ENCODE results near the gene KDM6A. TPM values are rescaled to one million over a fixed set of nuclear protein-coding genes. Genes with fewer than 3 reads are reported as not detected.
"Not testable (repeated sequence)": the region's sequence is repeated elsewhere in the genome, so short reads cannot be mapped to it uniquely, and the experiment has no call there.

Gene KDM6A
- total and polyA plus RNA-seq, 2 donors (not counting 1 experiment from before 2014, with no cell fraction given) = 33.3 to 57.0 TPM

DNA sequence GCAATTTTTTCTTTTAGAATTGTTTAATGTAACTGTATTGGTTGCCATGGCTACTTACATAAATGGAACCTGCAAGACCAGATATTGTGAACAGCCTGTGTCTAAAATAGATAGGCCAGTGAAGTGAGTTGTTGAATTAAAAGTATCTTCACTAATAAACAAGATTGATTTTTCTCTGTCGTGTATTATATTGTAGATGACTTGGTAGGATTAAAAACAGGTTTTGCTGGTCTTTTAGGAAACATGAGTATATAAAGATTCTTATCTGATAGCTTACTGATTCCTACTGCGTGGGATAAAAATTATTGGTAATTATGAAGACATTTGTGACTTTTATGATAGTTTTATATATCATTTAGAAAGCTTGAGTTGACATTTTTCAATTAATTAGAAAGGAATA is 162.1 kb downstream of the KDM6A start:
- WGBS (ENCODE audit: insufficient coverage) = no CpG with 5 or more reads among the region's 2 CpGs
- ChIA-PET POLR2A (interaction anchor here (0.6 kb wide), 1 partner anchor 162 kb away, joined by 9 read pairs; the partner anchor contains the start of gene KDM6A), CTCF (no interaction called here)
- Histone ChIP-seq H4K20me1 (ENCODE audit: control insufficient read depth, insufficient read depth, low read length, poor library complexity, severe bottlenecking) (peaks cover 30% of the 10 kb centered on the region), H3K4me2 (replicated peaks; ENCODE audit: low read depth, low read length, poor library complexity, severe bottlenecking) (no peak overlapping the region), H3K27me3 (replicated peaks in 1 of 4; ENCODE audit: control extremely low read depth in 1 of 4, control insufficient read depth in 3 of 4, insufficient read depth in 4 of 4, low read length in 3 of 4) (no peaks in the 10 kb centered on the region), H2AFZ (ENCODE audit: insufficient read depth, low read depth, low read length, poor library complexity, severe bottlenecking) (no peak overlapping the region), H3K4me3 (ENCODE audit: control extremely low read depth in 1 of 5, extremely low read depth in 1 of 5, insufficient read depth in 1 of 5, low read depth in 2 of 5, low read length in 4 of 5) (no peak overlapping the region), H3K27ac (ENCODE audit: low read length in 2 of 2) (no peak overlapping the region), H3K36me3 (replicated peaks in 1 of 2; ENCODE audit: control extremely low read depth in 1 of 2, control insufficient read depth in 1 of 2, extremely low read depth in 1 of 2, insufficient read depth in 2 of 2, low read length in 1 of 2) (peaks cover 0 to 2% of the 10 kb centered on the region in 2 experiments), H3K9me3 (ENCODE audit: control extremely low read depth in 1 of 3, control insufficient read depth in 2 of 3, insufficient read depth in 1 of 3, low read length in 2 of 3) (no peaks in the 10 kb centered on the region), H3K9ac (ENCODE audit: low read length) (no peak overlapping the region), H3K79me2 (ENCODE audit: control insufficient read depth, insufficient read depth, low read length) (peaks cover 25% of the 10 kb centered on the region), H3K4me1 (ENCODE audit: control insufficient read depth in 2 of 2, insufficient read depth in 2 of 2, low read length in 2 of 2) (no peaks in the 10 kb centered on the region)
- ATAC-seq (ENCODE audit: low read depth) (no peak), DNase-seq (no peak)
- intact Hi-C loops (cut with micrococcal nuclease) = no loop called here
- TF ChIP-seq EZH2 (IDR thresholded peaks at IDR 0.05; ENCODE audit: borderline replicate concordance, insufficient read depth, low read depth, low read length, poor library complexity, severe bottlenecking) = no peak
- TF ChIP-seq, protein P1, sequence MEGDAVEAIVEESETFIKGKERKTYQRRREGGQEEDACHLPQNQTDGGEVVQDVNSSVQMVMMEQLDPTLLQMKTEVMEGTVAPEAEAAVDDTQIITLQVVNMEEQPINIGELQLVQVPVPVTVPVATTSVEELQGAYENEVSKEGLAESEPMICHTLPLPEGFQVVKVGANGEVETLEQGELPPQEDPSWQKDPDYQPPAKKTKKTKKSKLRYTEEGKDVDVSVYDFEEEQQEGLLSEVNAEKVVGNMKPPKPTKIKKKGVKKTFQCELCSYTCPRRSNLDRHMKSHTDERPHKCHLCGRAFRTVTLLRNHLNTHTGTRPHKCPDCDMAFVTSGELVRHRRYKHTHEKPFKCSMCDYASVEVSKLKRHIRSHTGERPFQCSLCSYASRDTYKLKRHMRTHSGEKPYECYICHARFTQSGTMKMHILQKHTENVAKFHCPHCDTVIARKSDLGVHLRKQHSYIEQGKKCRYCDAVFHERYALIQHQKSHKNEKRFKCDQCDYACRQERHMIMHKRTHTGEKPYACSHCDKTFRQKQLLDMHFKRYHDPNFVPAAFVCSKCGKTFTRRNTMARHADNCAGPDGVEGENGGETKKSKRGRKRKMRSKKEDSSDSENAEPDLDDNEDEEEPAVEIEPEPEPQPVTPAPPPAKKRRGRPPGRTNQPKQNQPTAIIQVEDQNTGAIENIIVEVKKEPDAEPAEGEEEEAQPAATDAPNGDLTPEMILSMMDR (IDR thresholded peaks at IDR 0.05) = no peak
- Mint-ChIP-seq H3K4me1 (peaks cover 14% of the 10 kb centered on the region), H3K9me3 (ENCODE audit: insufficient read depth) (no peaks in the 10 kb centered on the region), H3K4me3 (no peak overlapping the region), H3K27me3 (no peaks in the 10 kb centered on the region), H3K27ac (no peak overlapping the region)

DNA sequence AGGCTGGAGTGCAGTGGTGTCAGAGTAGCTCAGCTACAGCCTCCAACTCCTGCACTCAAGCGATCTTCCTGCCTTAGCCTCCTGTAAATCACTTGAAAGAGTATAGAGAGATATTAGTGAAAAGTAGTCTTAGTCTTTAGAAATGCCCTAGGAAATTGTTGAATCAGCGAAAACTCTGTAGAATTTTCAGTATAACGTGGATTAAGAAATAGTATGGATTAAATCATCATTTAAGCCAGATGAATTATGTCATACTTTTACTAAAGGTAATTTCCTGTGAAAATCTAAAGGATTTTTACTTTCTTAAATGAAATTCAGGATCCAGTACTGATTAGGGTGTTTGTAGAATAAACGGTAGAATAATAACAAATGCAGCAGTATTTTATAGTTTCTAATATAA is 163.2 kb downstream of the KDM6A start:
- peaks cover 5% of the 10 kb centered on the region for H3K4me1 Mint-ChIP-seq

GRCh38 chrX:45040137-45040536 is 167.1 kb downstream of the KDM6A start:
- H3K4me2 ChIP-seq (replicated peaks; ENCODE audit: low read depth, low read length, poor library complexity, severe bottlenecking); H2AFZ ChIP-seq (ENCODE audit: insufficient read depth, low read depth, low read length, poor library complexity, severe bottlenecking); H3K4me1 Mint-ChIP-seq; DNase-seq; H3K4me1 ChIP-seq (ENCODE audit: control insufficient read depth in 2 of 2, insufficient read depth in 2 of 2, low read length in 2 of 2); H3K4me3 ChIP-seq (ENCODE audit: control extremely low read depth in 1 of 5, extremely low read depth in 1 of 5, insufficient read depth in 1 of 5, low read depth in 2 of 5, low read length in 4 of 5); H3K27ac Mint-ChIP-seq; H3K4me3 Mint-ChIP-seq; H4K20me1 ChIP-seq (ENCODE audit: control insufficient read depth, insufficient read depth, low read length, poor library complexity, severe bottlenecking); H3K27me3 Mint-ChIP-seq; CTCF ChIA-PET; ATAC-seq (ENCODE audit: low read depth); H3K9me3 ChIP-seq (ENCODE audit: control extremely low read depth in 1 of 3, control insufficient read depth in 2 of 3, insufficient read depth in 1 of 3, low read length in 2 of 3); H3K27me3 ChIP-seq (replicated peaks in 1 of 4; ENCODE audit: control extremely low read depth in 1 of 4, control insufficient read depth in 3 of 4, insufficient read depth in 4 of 4, low read length in 3 of 4); H3K9me3 Mint-ChIP-seq (ENCODE audit: insufficient read depth); H3K27ac ChIP-seq (ENCODE audit: low read length in 2 of 2); intact Hi-C loops (cut with micrococcal nuclease); H3K79me2 ChIP-seq (ENCODE audit: control insufficient read depth, insufficient read depth, low read length); H3K9ac ChIP-seq (ENCODE audit: low read length); POLR2A ChIA-PET; H3K36me3 ChIP-seq (replicated peaks in 1 of 2; ENCODE audit: control extremely low read depth in 1 of 2, control insufficient read depth in 1 of 2, extremely low read depth in 1 of 2, insufficient read depth in 2 of 2, low read length in 1 of 2): not testable (repeated sequence)
- no CpG with 5 or more reads among the region's 28 CpGs for WGBS (ENCODE audit: insufficient coverage)

More for the DNA sequence above, 163.2 kb downstream of the KDM6A start:
- peaks cover 0 to 2% of the 10 kb centered on the region in 2 experiments for H3K36me3 ChIP-seq (replicated peaks in 1 of 2; ENCODE audit: control extremely low read depth in 1 of 2, control insufficient read depth in 1 of 2, extremely low read depth in 1 of 2, insufficient read depth in 2 of 2, low read length in 1 of 2)
- H3K27ac ChIP-seq (ENCODE audit: low read length in 2 of 2) = no peak overlapping the region
- no peaks in the 10 kb centered on the region for H3K4me1 ChIP-seq (ENCODE audit: control insufficient read depth in 2 of 2, insufficient read depth in 2 of 2, low read length in 2 of 2)
- H2AFZ ChIP-seq (ENCODE audit: insufficient read depth, low read depth, low read length, poor library complexity, severe bottlenecking) = no peak overlapping the region
- no peaks in the 10 kb centered on the region for H3K9me3 Mint-ChIP-seq (ENCODE audit: insufficient read depth)
- no peak overlapping the region for H3K4me2 ChIP-seq (replicated peaks; ENCODE audit: low read depth, low read length, poor library complexity, severe bottlenecking)
- no peaks in the 10 kb centered on the region for H3K27me3 ChIP-seq (replicated peaks in 1 of 4; ENCODE audit: control extremely low read depth in 1 of 4, control insufficient read depth in 3 of 4, insufficient read depth in 4 of 4, low read length in 3 of 4)
- H3K9me3 ChIP-seq (ENCODE audit: control extremely low read depth in 1 of 3, control insufficient read depth in 2 of 3, insufficient read depth in 1 of 3, low read length in 2 of 3) = no peaks in the 10 kb centered on the region
- ChIA-PET POLR2A (no interaction called here), CTCF (no interaction called here)
- TF ChIP-seq EZH2 (IDR thresholded peaks at IDR 0.05; ENCODE audit: borderline replicate concordance, insufficient read depth, low read depth, low read length, poor library complexity, severe bottlenecking) = no peak
- TF ChIP-seq, protein P1 (IDR thresholded peaks at IDR 0.05) = no peak
- peaks cover 30% of the 10 kb centered on the region for H4K20me1 ChIP-seq (ENCODE audit: control insufficient read depth, insufficient read depth, low read length, poor library complexity, severe bottlenecking)
- no peak overlapping the region for H3K9ac ChIP-seq (ENCODE audit: low read length)
- DNase-seq = no peak
- peaks cover 18% of the 10 kb centered on the region for H3K79me2 ChIP-seq (ENCODE audit: control insufficient read depth, insufficient read depth, low read length)
- intact Hi-C loops (cut with micrococcal nuclease) = no loop called here
- WGBS (ENCODE audit: insufficient coverage) = no CpG with 5 or more reads among the region's 4 CpGs
- H3K4me3 ChIP-seq (ENCODE audit: control extremely low read depth in 1 of 5, extremely low read depth in 1 of 5, insufficient read depth in 1 of 5, low read depth in 2 of 5, low read length in 4 of 5) = no peak overlapping the region
- no peak overlapping the region for H3K4me3 Mint-ChIP-seq
- no peak overlapping the region for H3K27ac Mint-ChIP-seq
- no peak for ATAC-seq (ENCODE audit: low read depth)
- H3K27me3 Mint-ChIP-seq = no peaks in the 10 kb centered on the region

Measured in B cell (primary cell).